Measurements from ENCODE around the gene CDC42BPG.

CDC42BPG gene

GRCh38 chr11:64777449-64778222 is 66.8 kb downstream of the CDC42BPG start:
- peak overlapping the region; percentile 91 for H3K4me3 ChIP-seq (ENCODE audit: low read depth, low read length)
- peak; percentile 86 for DNase-seq (ENCODE audit: low read depth)
- no peak for TF ChIP-seq CTCF (conservative IDR thresholded peaks at IDR 0.05; ENCODE audit: low read depth, low read length)

GRCh38 chr11:64776875-64777274 is 67.6 kb downstream of the CDC42BPG start:
- DNase-seq (ENCODE audit: low read depth): no peak
- no peak for TF ChIP-seq CTCF (conservative IDR thresholded peaks at IDR 0.05; ENCODE audit: low read depth, low read length)
- peak overlapping the region; percentile 91 for H3K4me3 ChIP-seq (ENCODE audit: low read depth, low read length)

GRCh38 chr11:64776425-64776824 is 68.0 kb downstream of the CDC42BPG start:
- DNase-seq (ENCODE audit: low read depth): no peak
- peak overlapping the region; percentile 91 for H3K4me3 ChIP-seq (ENCODE audit: low read depth, low read length)
- no peak for TF ChIP-seq CTCF (conservative IDR thresholded peaks at IDR 0.05; ENCODE audit: low read depth, low read length)

GRCh38 chr11:64774144-64774543 is 70.3 kb downstream of the CDC42BPG start:
- TF ChIP-seq CTCF (conservative IDR thresholded peaks at IDR 0.05; ENCODE audit: low read depth, low read length): no peak

More at GRCh38 chr11:64774144-64774543, 70.3 kb downstream of the CDC42BPG start:
- DNase-seq (ENCODE audit: low read depth): no peak
- no peak overlapping the region for H3K4me3 ChIP-seq (ENCODE audit: low read depth, low read length)

Data from choroid plexus epithelial cell (primary cell).